C4-2B (cell line): ENCODE results near the gene ZNF837.

Source experiments
- CTCF ChIP-seq: fragments of 450-650 bp; conservative IDR thresholded peaks from 2 replicates; pipeline ENCODE4 v1.5.1; 2017; ENCODE audit warnings: mild to moderate bottlenecking
- ZFX ChIP-seq: fragments of 450-650 bp; IDR thresholded peaks from 2 replicates; pipeline ENCODE4 v1.6.1; 2017

DNA sequence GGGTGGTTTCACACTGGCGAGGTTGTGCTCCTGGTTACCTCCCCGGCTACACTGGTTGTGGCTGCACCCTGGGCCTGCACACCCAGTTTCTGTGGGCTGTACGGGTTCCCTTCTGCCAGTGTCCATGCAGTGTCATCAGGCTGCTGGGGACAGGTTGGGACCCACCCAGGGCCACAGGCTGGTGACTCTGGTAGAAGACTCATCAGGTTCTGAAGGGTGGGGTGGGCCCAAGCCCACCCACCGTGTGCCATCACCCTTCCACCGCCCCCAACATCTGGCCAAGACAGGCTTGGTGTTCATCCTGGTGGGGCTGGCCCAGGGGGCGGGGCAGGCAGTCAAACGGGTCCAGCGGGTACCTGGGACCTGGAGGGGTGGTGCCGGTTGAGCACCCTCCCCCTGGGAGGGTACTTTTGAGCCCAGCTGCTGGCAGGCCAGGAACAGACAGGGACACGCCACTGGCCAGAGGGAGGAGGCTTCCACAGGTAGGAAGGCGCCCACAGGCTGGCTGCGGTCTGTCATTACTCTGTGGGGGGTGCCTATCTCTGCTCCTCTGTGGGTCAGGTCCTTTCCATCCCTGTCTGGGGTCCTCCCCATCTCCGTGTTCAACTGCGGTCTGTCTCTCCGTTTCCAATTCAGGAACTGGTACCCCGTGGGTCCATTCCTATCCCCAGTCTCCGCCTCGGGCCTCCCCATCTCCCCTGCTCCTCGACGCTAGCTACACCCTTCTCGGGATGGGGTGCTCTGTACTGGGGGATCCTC is 14.6 kb upstream of the ZNF837 start, which contains the start of gene RNF225:
- TF ChIP-seq CTCF, result no peak
- TF ChIP-seq ZFX, result no peak
